GM12801 (cell line): ENCODE measurements around the gene CMIP.

ENCODE experiments used
- CTCF ChIP-seq: IDR thresholded peaks from one replicate; pipeline ENCODE4 v1.5.1; 2011; ENCODE audit warnings: control low read depth; ENCODE audit not compliant: insufficient read length; ENCODE audit errors: extremely low read depth

Gene CMIP

GRCh38 chr16:81555660-81556059, 111.1 kb downstream of the CMIP start:
- TF ChIP-seq CTCF: no peak

DNA sequence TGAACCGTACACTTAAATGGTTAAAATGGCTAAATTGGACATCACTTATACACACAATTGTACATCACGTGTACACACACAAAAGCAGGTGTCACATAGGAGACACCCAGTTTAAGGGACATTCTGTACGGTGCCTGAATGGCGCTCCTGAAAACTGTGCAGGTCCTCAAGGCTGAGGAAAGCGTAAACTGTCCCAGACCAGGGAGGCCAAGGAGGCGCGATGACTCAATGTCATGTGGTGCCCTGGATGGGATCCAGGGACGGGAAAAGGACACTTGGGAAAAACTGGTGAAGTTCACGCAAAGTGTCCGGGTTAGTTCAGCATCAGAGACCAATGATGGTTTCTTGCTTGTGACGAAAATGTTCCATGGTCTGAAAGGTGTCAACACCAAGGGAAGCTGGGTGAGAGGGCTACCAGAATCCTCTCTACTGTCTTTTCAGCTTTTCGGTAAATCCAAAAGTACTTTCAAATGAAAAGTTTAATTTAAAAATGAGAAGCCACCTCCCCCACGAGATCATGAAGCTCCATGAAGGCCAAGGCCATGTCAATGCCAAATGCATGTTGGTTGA, 112.2 kb downstream of the CMIP start:
- TF ChIP-seq CTCF: no peak

DNA sequence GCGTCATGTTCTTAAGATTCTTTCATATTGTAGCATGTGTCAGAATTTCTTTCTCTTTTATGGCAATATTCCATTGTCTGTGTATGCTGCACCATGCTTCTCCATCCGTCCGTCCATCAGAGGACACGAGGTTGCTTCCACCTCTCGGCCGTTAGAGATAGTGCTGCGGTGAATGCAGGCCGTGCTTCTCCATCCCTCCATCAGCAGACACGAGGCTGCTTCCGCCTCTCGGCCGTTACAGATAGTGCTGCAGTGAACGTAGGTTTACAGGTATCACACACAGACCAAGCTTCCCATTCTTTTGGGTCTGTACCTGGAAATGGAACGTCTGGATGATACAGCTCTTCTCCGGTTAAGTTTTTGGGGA, 113.5 kb downstream of the CMIP start:
- no peak for TF ChIP-seq CTCF

- no peak for TF ChIP-seq CTCF
Measured at GRCh38 chr16:81558444-81559175, 114.0 kb downstream of the CMIP start.

- no peak for TF ChIP-seq CTCF
Measured at GRCh38 chr16:81560979-81561657, 116.5 kb downstream of the CMIP start.

DNA sequence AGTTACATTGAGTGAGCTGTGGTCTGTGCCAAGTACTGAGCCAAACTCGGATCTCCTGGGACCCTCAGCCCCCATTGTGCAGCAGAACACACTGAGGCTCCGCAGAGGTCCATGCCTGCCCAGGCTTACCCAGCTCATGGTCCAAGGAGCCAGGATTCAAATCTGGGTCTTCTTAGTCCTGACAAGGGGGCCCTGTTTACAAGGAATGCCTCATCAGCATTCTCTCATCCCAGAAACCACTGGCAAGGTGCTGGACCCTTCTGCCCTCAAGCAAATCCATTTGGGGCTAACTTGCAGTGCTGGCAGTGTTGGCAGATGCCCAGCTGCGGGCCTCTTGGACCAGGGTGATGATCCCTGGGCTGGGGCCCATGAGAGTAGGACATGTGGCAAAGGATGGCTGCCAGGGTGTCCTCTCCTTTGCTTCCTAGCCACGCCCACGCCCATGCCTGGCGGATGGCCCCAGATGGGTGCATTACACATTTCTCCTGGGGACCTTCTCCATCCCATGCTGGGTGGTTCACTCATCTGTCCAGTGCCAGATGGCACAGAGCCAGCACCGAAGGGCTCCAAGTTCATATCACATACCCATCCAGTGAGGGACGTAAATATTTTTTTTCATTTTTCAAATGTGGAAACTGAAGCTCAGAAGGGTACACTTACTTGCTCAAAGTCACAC, 117.7 kb downstream of the CMIP start:
- TF ChIP-seq CTCF: no peak

- TF ChIP-seq CTCF: no peak
Measured at GRCh38 chr16:81562926-81563325, 118.3 kb downstream of the CMIP start.
